ENCODE data around the gene TXNDC12.
"Not testable (repeated sequence)": the region's sequence is repeated elsewhere in the genome, so short reads cannot be mapped to it uniquely, and the experiment has no call there.

The TXNDC12 gene

GRCh38 chr1:52055066-52055865 lies at the start of gene TXNDC12:
TXNDC12 (minus strand) TSS chr1:52055191; CDS start chr1:52055096, 95 bp downstream.
- peak; percentile 58 for DNase-seq

- no peak for DNase-seq
These were observed 47.5 kb upstream of the TXNDC12 start for GRCh38 chr1:52102336-52103013.

- no peak for DNase-seq
These were observed 43.3 kb upstream of the TXNDC12 start for GRCh38 chr1:52098139-52098871.

- DNase-seq = no peak
These were observed 41.2 kb upstream of the TXNDC12 start for GRCh38 chr1:52096216-52096615.

- not testable (repeated sequence) for DNase-seq
These were observed 39.3 kb upstream of the TXNDC12 start for GRCh38 chr1:52094300-52094699.

GRCh38 chr1:52087892-52088291 lies 32.9 kb upstream of the TXNDC12 start:
- DNase-seq = not testable (repeated sequence)

GRCh38 chr1:52080014-52080415 lies 25.0 kb upstream of the TXNDC12 start:
- DNase-seq = no peak

- not testable (repeated sequence) for DNase-seq
These were observed 22.3 kb upstream of the TXNDC12 start for GRCh38 chr1:52077277-52077676.

- no peak for DNase-seq
These were observed 17.3 kb upstream of the TXNDC12 start for GRCh38 chr1:52072291-52072690.

GRCh38 chr1:52070704-52071103 lies 15.7 kb upstream of the TXNDC12 start:
- no peak for DNase-seq

- DNase-seq = no peak
These were observed 8.2 kb upstream of the TXNDC12 start for GRCh38 chr1:52063192-52063591.

GRCh38 chr1:52060822-52061221 lies 5.8 kb upstream of the TXNDC12 start:
- DNase-seq = no peak

- DNase-seq = no peak
These were observed 4.9 kb upstream of the TXNDC12 start for GRCh38 chr1:52059888-52060287.

GRCh38 chr1:52059321-52059720 lies 4.3 kb upstream of the TXNDC12 start:
- DNase-seq = no peak

GRCh38 chr1:52057876-52058415 lies 3.0 kb upstream of the TXNDC12 start:
- DNase-seq = no peak

- DNase-seq = no peak
These were observed 2.3 kb upstream of the TXNDC12 start for GRCh38 chr1:52057255-52057654.

GRCh38 chr1:52056937-52057231 lies 1.9 kb upstream of the TXNDC12 start:
- DNase-seq = no peak

GRCh38 chr1:52056163-52056936 lies 1.4 kb upstream of the TXNDC12 start, which contains the start of gene BTF3L4:
BTF3L4 (plus strand) TSS chr1:52056295; CDS start chr1:52059848, 3,553 bp downstream.
- DNase-seq = peak; percentile 90

- DNase-seq = no peak
These were observed 823 bp upstream of the TXNDC12 start for GRCh38 chr1:52055866-52056162.

- no peak for DNase-seq
These were observed 410 bp downstream of the TXNDC12 start for GRCh38 chr1:52054496-52055065.

- no peak for DNase-seq
These were observed 1.1 kb downstream of the TXNDC12 start for GRCh38 chr1:52053862-52054261.

- DNase-seq = not testable (repeated sequence)
These were observed 5.7 kb downstream of the TXNDC12 start for GRCh38 chr1:52049337-52049736.
